ENCODE measurements around the gene KRTAP4-8.
"Not testable (repeated sequence)": the region's sequence is repeated elsewhere in the genome, so short reads cannot be mapped to it uniquely, and the experiment has no call there.

The KRTAP4-8 gene

GRCh38 chr17:41065829-41066624, 31.9 kb downstream of the KRTAP4-8 start, which contains the start of gene KRTAP2-4:
Gene KRTAP2-4, minus strand, starts transcription at chr17:41065879. Its CDS starts 34 bp downstream, at chr17:41065845.
- no peak for DNase-seq (ENCODE audit: low read depth in 4 of 4, low spot score in 1 of 4)

GRCh38 chr17:41065016-41065689, 32.8 kb downstream of the KRTAP4-8 start:
- DNase-seq (ENCODE audit: low read depth in 4 of 4, low spot score in 1 of 4): not testable (repeated sequence)

- no peak for DNase-seq (ENCODE audit: low read depth in 4 of 4, low spot score in 1 of 4)
Measured at GRCh38 chr17:41064301-41064700, 33.6 kb downstream of the KRTAP4-8 start.

GRCh38 chr17:41063449-41063848, 34.5 kb downstream of the KRTAP4-8 start:
- DNase-seq (ENCODE audit: low read depth in 4 of 4, low spot score in 1 of 4): no peak

GRCh38 chr17:41061964-41062363, 36.0 kb downstream of the KRTAP4-8 start:
- no peak for DNase-seq (ENCODE audit: low read depth in 4 of 4, low spot score in 1 of 4)

- no peak for DNase-seq (ENCODE audit: low read depth in 4 of 4, low spot score in 1 of 4)
Measured at GRCh38 chr17:41060052-41060604, 37.8 kb downstream of the KRTAP4-8 start, which contains the start of gene KRTAP2-3. Gene KRTAP2-3, minus strand, starts transcription at chr17:41060114. Its CDS starts 64 bp downstream, at chr17:41060050.

GRCh38 chr17:41059276-41060051, 38.5 kb downstream of the KRTAP4-8 start:
- DNase-seq (ENCODE audit: low read depth in 4 of 4, low spot score in 1 of 4): not testable (repeated sequence)

GRCh38 chr17:41058741-41059140, 39.2 kb downstream of the KRTAP4-8 start:
- no peak for DNase-seq (ENCODE audit: low read depth in 4 of 4, low spot score in 1 of 4)

- DNase-seq (ENCODE audit: low read depth in 4 of 4, low spot score in 1 of 4): no peak
Measured at GRCh38 chr17:41057547-41057946, 40.4 kb downstream of the KRTAP4-8 start.

- not testable (repeated sequence) for DNase-seq (ENCODE audit: low read depth in 4 of 4, low spot score in 1 of 4)
Measured at GRCh38 chr17:41055130-41055529, 42.8 kb downstream of the KRTAP4-8 start, which contains the start of gene KRTAP2-2. Gene KRTAP2-2, minus strand, starts transcription at chr17:41055230. Its CDS starts 19 bp downstream, at chr17:41055211.

GRCh38 chr17:41054556-41054955, 43.4 kb downstream of the KRTAP4-8 start:
- not testable (repeated sequence) for DNase-seq (ENCODE audit: low read depth in 4 of 4, low spot score in 1 of 4)

- DNase-seq (ENCODE audit: low read depth in 4 of 4, low spot score in 1 of 4): no peak
Measured at GRCh38 chr17:41054025-41054424, 43.9 kb downstream of the KRTAP4-8 start.

GRCh38 chr17:41052566-41052965, 45.4 kb downstream of the KRTAP4-8 start:
- DNase-seq (ENCODE audit: low read depth in 4 of 4, low spot score in 1 of 4): no peak

GRCh38 chr17:41049110-41049509, 48.8 kb downstream of the KRTAP4-8 start:
- DNase-seq (ENCODE audit: low read depth in 4 of 4, low spot score in 1 of 4): no peak

GRCh38 chr17:41048441-41048840, 49.5 kb downstream of the KRTAP4-8 start:
- DNase-seq (ENCODE audit: low read depth in 4 of 4, low spot score in 1 of 4): no peak

Measured in stimulated activated CD4-positive, alpha-beta T cell treated with anti-CD3 and anti-CD28 coated beads, Interleukin-1b, Interleukin-23, amount 100 ng/mL, for 24 hours (primary cell).